ENCODE measurements around the gene RNF148. TPM values are rescaled to one million over a fixed set of nuclear protein-coding genes. Genes with fewer than 3 reads are reported as not detected.

RNF148 gene
- total RNA-seq, 2 donors from 2014 or later = 4.9 to 8.6 TPM

GRCh38 chr7:122724366-122724765, 21.6 kb upstream of the RNF148 start:
- no peaks in the 10 kb centered on the region for H3K9me3 ChIP-seq
- no peaks in the 10 kb centered on the region for H3K27me3 ChIP-seq
- H3K4me3 ChIP-seq = no peak overlapping the region
- peaks cover 21% of the 10 kb centered on the region for H3K4me1 ChIP-seq
- no peak for ATAC-seq
- intact Hi-C loops (cut with DNase I) = no loop called here
- no peak for DNase-seq
- no peak overlapping the region for H3K27ac ChIP-seq
- 45 to 50% methylated on average over 4 of the region's 4 CpGs for WGBS, 2 donors
- H3K36me3 ChIP-seq (replicated peaks in 1 of 2; ENCODE audit: insufficient read depth in 1 of 2, low read depth in 2 of 2) = no peaks in the 10 kb centered on the region
- TF ChIP-seq CTCF (IDR thresholded peaks at IDR 0.05) (no peak), POLR2A (IDR thresholded peaks at IDR 0.05) (no peak)

- H3K4me3 ChIP-seq = no peak overlapping the region
- H3K9me3 ChIP-seq = no peaks in the 10 kb centered on the region
- H3K4me1 ChIP-seq = peaks cover 4% of the 10 kb centered on the region
- intact Hi-C loops (cut with DNase I) = no loop called here
- ATAC-seq (no peak), DNase-seq (no peak)
- H3K27ac ChIP-seq = no peak overlapping the region
- no peaks in the 10 kb centered on the region for H3K36me3 ChIP-seq (replicated peaks in 1 of 2; ENCODE audit: insufficient read depth in 1 of 2, low read depth in 2 of 2)
- H3K27me3 ChIP-seq = no peaks in the 10 kb centered on the region
- WGBS, 2 donors = 84 to 90% methylated on average over 4 of the region's 4 CpGs
- TF ChIP-seq CTCF (IDR thresholded peaks at IDR 0.05) (no peak), POLR2A (IDR thresholded peaks at IDR 0.05) (no peak)
These were observed 16.4 kb upstream of the RNF148 start for GRCh38 chr7:122719010-122719578.

- ATAC-seq (no peak), DNase-seq (no peak)
- Histone ChIP-seq H3K9me3 (no peaks in the 10 kb centered on the region), H3K27me3 (no peaks in the 10 kb centered on the region), H3K4me1 (peaks cover 17% of the 10 kb centered on the region), H3K36me3 (replicated peaks in 1 of 2; ENCODE audit: insufficient read depth in 1 of 2, low read depth in 2 of 2) (no peaks in the 10 kb centered on the region), H3K4me3 (no peak overlapping the region), H3K27ac (no peak overlapping the region)
- WGBS, 2 donors = 90 to 95% methylated on average over 6 of the region's 6 CpGs
- TF ChIP-seq POLR2A (IDR thresholded peaks at IDR 0.05) (no peak), CTCF (IDR thresholded peaks at IDR 0.05) (no peak)
- intact Hi-C loops (cut with DNase I) = no loop called here
These were observed 14.8 kb upstream of the RNF148 start for GRCh38 chr7:122717356-122718089.

- WGBS, 2 donors = 85 to 90% methylated on average over 3 of the region's 3 CpGs
- no peak overlapping the region for H3K27ac ChIP-seq
- intact Hi-C loops (cut with DNase I) = no loop called here
- no peak for ATAC-seq
- H3K4me1 ChIP-seq = peaks cover 25% of the 10 kb centered on the region
- no peak for TF ChIP-seq CTCF (IDR thresholded peaks at IDR 0.05)
- TF ChIP-seq POLR2A (IDR thresholded peaks at IDR 0.05) = no peak
- DNase-seq = no peak
- no peak overlapping the region for H3K4me3 ChIP-seq
- H3K27me3 ChIP-seq = no peaks in the 10 kb centered on the region
- no peaks in the 10 kb centered on the region for H3K9me3 ChIP-seq
- H3K36me3 ChIP-seq (replicated peaks in 1 of 2; ENCODE audit: insufficient read depth in 1 of 2, low read depth in 2 of 2) = no peaks in the 10 kb centered on the region
These were observed 12.5 kb upstream of the RNF148 start for GRCh38 chr7:122715183-122715582.

- DNase-seq = no peak
- no peaks in the 10 kb centered on the region for H3K9me3 ChIP-seq
- no peak for TF ChIP-seq POLR2A (IDR thresholded peaks at IDR 0.05)
- TF ChIP-seq CTCF (IDR thresholded peaks at IDR 0.05) = no peak
- intact Hi-C loops (cut with DNase I) = no loop called here
- H3K27ac ChIP-seq = no peak overlapping the region
- no peaks in the 10 kb centered on the region for H3K27me3 ChIP-seq
- 52 to 72% methylated on average over 1 of the region's 1 CpG for WGBS, 2 donors
- H3K36me3 ChIP-seq (replicated peaks in 1 of 2; ENCODE audit: insufficient read depth in 1 of 2, low read depth in 2 of 2) = no peaks in the 10 kb centered on the region
- no peak overlapping the region for H3K4me3 ChIP-seq
- H3K4me1 ChIP-seq = peaks cover 25% of the 10 kb centered on the region
- ATAC-seq = no peak
These were observed 8.2 kb upstream of the RNF148 start for GRCh38 chr7:122710916-122711315.
